NCI-H128 (cell line): ENCODE data around the gene CCR3.

ENCODE experiments used
- DNase-seq: peaks from one replicate; lab custom pipeline; 2025; ENCODE audit not compliant: unreplicated experiment; lab: John Stamatoyannopoulos, UW

Gene CCR3

DNA sequence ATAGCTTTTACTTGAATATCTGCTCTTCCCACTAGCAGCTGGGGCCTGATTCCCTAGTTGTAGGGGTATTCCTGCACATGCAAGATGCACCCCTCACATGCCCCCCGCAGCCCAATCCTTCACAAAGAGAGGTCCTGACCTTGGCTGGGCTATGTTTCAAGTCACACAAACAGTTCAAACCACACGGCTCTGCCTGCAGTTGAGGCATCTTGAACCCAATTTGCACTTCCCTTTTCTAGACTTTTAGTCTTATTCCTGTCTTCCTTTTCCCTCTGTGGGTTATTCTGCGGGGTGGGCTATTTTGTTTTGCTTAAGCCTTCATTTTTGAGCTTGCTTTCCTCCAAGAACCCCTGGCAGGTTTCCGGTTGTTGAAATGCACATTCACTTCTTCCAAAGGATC lies 20.9 kb upstream of the CCR3 start:
- no peak for DNase-seq

DNA sequence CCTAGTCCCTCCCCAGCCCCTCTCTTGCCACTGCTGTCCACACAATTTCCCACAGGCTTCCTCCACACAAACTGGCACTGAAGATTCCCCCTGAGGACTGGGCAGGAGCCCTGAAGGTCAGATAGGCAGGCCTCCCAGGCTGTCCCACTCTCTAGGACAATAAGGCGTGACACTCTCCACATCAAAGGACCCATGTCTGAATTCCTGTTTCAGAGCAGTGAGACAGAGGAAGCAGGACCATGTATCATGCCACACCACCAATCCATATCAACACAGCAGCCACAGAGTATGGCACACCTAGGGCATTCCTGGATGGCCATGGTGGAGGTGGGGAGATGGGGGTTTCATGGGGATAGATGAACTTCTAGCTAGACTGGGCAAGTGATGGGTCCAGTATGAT lies 20.3 kb upstream of the CCR3 start:
- DNase-seq: no peak

DNA sequence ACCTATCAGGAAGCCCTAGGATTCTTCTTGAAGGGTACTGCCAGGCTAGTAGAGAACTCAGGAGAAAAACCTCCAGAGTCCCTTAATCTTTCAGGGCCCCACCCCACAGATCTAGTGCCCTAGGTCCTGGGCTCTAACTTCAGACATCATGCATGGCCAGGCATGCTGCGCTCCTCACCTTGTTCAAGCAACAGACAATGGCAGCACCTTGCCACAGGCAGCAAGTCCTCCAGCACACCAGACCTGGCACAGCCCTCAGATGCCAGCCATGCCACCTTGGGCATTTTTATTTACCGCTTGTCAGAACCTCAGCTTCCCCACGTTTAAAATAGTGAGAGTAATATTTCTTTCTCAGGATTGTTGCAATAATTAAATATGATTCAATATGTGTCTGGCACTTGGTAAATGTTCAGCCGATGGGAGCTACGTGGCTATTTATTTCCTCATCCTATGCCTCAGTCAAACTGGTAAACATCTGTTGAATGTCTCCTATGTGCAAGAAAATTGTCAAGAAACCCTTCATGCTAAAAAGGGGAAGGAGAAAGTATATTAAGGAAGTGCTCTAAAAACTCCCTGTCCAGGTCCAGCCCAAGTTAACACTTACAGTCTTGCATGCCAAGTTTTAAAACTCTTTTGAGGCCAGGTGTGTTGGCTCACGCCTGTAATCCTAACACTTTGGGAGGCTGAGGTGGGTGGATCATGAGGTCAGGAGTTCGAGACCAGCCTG lies 19.7 kb upstream of the CCR3 start:
- no peak for DNase-seq

DNA sequence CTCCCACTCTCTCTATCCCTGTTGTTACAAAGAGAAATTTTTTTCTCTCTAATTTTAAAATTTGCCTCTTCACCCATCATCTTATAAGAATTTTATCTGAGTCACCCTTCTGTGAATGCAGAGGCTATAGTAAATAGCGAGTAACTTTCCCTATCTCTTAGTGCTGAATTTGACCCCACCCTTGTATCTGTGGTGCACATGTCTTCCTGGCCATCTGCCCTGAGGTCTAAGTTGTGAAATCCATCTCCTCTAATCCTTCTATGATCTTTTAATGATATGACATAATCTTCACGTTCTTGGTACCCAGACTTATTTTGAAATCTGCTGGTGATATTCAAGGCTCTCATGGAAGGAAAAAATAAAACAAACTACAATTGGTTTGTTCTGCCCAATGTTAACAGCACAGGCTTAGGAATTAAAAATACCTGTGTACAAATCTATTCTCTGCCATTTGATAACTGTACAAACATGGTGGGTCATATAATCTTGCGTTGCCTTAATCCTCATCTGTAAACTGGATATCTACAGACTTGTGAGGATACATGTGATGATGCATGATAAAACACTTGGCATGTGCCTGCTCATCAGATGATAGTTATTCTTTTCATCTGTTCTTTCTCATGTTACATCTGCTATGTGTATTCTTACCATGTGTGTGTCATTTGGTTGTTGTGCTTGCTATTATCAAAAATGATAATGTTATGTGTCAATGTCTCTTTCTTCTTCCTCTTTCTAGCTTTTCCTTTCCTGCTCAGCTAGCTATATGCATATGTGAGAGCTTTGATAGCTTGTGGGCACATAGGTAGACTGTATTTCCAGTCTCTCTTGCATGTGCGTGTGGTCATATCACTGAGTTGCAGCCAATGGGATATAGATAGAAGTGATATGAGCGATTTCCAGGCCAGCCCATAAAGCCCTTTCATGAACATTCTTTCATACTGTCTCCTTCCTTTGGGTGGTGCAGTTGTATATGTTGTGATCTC lies 13.7 kb upstream of the CCR3 start:
- no peak for DNase-seq

DNA sequence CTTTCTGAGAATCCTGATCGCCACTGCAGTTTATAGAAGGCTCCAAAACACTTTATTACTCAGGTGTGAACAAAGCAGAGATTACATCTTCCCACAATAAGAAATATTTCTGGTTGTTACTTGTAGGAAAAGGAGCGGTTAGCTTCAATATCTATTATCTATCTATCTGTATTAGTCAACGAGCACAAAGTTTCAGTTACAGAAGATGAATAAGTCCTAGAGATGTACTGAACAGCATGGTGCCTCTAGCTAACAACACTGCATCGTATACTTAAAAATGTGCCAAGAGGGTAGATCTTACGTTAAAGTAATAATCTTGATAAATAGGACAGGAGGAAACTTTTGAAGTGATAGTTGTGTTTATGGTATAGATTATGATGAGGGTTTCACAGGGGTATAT lies 10.9 kb upstream of the CCR3 start:
- no peak for DNase-seq

DNA sequence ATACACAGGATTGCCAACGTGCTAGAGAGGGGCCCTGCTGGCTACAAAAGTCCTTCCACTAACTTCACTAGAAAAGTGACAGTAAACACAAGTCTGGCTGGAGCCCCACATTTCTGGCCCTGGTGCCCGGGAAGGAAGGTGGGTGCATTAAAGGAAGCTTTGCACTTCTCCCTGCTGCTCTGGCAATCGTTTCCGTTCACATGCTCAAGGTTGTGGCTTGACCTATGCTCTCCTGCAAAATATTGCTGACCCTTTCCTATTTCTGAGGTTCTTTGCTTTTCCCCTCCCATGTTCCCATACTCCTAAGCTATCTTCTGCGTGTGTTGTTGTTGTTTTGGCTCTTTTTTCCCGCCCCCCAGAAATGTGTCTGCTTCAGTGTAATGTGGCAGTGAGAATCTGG lies 9.1 kb upstream of the CCR3 start:
- no peak for DNase-seq

DNA sequence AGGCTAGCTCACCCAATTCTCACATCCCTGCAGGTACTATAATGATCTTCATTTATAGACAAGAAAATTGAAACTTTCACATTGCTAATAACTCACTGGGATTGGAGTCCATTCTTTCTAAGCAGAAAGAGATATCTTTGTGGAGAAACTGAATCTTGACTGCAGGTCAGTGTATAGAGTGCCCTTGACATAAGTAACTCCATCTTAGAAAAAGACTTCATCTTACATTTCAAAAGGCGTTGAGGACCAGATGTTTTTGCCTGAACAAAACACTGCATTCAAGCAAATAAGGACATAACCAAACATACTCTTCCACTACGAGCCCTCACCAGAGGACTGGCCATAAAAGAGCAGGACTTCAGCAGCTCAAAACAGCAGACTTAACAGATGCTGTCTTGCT lies 6.8 kb upstream of the CCR3 start:
- no peak for DNase-seq

DNA sequence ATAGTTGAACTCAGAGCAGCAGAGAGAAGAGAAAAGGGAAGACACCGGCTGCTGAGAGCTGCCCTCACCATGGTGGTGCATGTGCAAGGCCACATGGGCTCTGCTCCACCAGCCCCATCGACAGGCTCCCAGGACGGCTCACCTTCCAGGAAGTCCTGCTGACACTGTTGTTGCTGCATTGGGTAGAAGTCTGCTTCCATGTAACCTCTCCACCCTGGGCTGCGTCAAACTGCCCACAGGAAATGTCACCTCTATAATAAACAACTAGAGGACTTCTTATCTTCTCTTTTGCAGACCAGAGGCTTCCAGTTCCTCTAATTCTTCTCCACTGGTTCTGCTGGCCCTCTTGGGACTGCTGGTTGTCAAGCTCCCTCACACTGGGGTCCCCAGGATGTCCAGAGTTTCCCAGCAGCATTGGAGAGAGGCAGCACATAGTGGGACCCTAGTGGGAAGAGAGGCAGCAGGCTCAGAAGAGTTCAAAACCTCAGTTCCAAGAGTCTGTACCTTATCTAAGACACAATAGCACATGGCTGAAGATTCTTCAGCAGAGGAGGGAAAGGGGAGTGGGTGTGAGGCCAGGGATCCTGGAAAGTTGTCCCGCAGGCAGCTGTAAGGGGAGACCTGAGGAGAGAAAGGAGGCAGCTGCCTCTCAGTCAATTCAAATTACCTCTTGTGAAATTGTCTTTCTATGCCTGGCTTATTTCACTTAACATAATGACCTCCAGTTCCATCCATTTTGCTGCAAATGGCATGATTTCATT lies 5.8 kb upstream of the CCR3 start:
- no peak for DNase-seq

DNA sequence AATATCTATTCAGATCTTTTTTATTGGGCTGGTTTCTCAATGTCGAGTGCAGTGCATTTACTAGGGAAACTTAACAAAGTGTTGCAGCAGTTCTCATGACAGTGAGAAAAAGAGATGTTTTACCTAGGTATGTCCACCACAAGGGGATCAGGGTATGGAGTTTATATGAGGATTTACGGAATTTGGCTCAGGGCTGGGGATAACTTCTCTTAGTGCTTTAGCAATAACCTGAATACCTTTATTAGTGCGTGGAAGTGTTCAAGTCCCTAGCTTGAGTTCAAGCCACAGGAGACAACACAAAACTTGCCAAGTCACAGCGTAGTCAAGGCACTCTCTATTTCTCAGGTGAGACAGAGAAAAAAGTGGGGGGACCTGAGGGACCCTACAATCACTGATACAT lies 3.9 kb upstream of the CCR3 start:
- DNase-seq: no peak

DNA sequence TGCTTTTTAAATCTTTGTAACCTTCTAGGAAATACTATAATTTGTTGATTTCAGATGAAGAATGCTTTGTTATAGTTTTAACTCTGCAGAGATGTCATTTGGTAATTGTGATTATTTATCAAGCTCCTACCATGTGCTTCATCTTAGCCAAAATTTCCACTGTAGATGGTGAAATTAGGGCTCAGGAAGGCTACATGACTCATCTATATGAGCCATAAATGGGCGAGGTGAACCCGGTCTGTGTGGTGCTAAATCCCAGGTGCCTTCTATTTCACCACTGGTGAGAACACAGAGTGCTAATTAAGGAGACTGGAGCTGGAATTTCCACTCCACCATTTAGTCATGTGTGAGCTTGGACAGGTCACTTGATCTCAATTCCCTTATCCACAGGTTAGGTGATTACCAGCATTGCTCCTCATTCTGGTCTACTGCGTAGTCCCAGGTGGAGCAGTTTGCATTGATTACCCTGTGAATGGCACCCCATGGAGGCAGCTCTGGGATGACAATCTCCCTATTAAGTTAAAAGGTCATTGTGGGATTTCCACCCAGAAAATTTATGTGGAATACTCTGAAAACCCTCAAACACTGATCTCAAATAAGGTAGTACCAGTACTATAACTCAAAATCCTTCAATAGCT lies 2.8 kb upstream of the CCR3 start:
- DNase-seq: no peak

DNA sequence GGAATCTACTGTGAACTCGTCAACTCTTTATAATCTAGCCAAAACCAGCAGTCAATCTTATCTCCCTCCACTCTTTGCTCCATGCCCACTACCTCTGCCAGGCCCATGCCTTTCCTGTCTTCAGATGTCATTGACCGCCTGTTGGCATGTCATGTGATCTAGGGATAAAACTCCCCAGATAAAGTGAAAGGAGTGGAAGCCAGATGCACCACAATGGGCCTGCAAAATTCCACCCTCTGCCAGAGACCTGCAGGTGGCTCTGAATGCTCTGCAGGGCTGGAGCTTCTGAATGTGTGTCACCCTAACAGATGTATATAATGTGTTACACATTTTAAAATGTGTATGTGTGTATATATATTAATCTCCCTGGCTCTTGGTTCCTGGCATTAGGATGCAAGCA lies 2.3 kb upstream of the CCR3 start:
- DNase-seq: no peak

DNA sequence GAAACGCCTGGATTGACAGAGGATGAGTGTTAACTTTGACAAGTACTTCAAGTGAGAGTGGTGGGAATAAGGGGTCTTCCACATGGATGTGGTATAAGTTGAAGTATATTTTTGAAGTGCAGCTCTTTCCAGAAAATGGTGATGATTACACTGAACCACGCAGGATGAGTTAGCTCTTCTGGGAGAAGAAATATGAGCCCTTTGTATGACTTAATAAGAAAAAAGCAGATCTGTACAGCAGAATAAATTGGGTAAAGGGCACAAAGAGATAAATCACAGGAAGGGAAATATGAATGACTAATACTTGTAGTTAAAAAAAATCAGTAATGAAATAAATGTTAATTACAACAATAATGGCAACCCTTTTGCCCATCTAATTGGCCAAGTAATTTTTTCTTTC lies 1.3 kb downstream of the CCR3 start:
- DNase-seq: no peak

DNA sequence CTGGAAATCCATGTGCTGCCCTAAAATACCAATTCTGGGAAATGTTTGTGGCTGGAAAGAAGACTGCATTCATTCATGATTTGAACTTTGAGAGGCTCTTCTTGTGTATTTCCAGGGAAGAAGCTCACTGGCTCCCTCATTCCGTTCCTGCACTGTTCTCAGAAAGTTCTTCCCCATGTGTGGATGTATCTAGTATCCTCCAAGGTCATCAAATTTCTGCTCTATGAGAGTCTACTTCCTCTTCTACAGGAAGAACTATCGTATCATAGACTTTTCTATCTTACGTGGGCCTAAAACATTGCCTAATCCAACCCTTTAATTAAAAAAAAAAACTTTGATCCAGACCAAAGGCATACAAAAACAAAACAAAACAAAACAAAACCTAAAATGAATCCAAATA lies 2.9 kb downstream of the CCR3 start:
- no peak for DNase-seq

DNA sequence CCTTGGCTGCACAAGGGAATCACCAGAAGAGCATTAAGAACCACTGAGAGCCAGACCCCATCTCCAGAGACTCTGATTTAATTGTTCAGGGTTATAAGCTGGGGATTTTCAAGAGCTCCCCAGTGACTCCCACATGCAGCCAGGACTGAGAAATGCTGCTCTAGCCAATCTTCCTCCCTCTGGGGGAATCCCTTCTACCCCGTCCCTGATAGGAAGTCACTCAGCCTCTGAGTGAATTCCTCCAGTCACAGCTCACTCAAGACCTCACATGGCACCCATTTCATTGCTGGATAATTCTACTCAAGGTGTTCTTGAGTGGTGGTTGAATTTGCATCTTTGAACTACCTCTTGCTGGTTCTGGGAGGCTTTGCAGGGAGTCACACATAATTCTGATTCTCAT lies 10.7 kb downstream of the CCR3 start:
- no peak for DNase-seq

DNA sequence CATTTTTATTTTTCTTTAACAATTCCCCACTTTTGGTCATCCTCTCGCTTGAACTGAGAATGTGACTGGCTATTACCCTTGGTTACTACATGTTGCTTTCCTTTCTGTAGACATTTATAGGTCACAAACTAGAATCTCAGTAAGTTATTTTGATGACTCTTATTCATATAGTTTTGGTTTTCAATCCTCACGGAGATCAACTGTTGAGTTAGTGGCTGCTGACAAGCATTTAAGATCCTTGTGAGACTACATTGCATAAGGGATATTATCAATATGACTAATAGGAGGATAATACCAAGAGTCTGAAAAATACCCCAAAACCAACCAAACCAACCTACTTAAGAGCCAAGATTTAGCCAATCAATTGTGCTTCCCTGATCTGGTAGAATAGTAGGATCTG lies 16.3 kb downstream of the CCR3 start:
- no peak for DNase-seq

DNA sequence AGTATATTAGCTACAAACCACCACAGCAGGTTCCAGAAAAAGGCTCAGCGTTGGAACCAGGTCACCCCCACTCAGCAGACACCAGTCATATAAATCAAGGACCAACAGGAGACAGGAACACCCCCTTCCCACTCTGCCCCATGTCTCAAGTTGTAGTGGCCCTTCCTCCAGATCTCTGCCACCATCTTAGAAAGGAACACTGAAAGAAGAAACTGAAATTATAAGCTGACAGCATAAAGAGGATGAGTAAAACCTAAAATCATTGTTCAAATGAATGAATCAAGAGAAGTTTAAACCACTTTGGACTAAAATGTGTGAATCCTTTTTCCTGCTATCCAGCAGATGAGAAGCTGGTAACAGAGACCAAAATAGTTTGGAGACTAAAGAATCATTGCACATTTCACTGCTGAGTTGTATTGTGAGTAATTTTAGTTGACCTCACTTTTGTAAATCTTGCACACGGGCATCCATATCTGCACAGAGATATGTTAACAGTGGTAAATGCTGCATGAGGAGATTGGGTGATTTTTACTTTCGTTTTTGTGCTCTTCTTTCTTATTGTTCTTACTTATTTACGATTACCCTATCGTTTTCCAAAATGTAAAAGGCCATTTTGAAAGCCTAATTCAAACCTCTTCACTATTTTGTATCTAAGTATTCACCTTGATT lies 19.8 kb downstream of the CCR3 start:
- no peak for DNase-seq

DNA sequence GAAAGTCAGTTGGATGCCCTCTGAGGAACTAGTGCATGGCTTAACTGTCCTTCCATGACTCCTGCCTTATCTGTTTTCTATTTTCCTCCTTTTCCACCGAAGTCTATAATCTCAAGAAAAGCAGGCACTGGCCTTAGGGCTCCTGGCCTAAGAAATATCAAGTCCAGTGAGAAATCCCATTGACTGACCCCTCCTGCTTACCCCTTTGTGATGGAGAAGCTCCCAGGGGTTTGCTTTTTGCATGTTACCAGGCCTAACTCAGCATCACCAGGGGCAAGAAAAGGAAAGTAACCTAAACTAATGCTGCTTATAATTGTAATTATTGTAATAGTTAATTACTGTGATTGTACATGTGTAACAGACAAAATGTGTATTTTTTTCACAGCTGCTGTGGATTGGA lies 21.7 kb downstream of the CCR3 start:
- DNase-seq: no peak

DNA sequence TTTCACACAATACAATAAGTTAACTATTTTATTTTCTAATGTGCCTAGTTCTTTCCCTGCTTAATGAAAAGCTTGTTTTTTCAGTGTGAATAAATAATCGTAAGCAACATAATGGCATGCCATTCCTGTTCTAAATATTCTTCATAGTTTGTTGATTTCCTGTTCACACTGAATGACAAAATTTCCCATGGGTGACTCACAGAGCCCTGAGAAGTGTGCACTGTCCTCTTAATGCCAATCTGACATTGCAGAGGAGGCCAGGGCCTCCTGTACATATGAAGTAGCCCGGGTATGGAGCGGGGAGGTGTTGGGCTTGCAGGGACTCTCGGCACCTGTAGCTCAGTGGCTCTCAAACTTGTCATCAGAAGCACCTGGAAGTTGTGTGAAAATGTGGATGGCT lies 24.3 kb downstream of the CCR3 start:
- DNase-seq: no peak

DNA sequence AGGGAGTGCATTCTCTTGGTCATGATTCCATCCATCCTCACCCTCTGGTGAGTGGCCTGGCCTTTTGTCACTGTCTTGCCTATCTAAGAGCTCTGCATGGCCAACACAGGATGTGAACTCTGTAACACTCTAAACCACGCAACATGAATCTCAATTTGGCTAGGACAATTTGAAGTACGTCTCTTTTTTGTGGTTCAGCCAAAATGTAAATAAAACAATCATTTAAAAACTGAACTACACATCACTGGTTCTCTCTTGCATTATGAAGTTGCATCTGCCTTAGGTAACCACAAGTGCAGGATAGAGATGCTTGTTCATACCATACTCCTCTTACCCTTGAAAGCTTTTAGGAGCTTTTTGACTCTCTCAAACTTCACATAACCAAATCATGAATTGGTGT lies 27.3 kb downstream of the CCR3 start:
- DNase-seq: no peak

DNA sequence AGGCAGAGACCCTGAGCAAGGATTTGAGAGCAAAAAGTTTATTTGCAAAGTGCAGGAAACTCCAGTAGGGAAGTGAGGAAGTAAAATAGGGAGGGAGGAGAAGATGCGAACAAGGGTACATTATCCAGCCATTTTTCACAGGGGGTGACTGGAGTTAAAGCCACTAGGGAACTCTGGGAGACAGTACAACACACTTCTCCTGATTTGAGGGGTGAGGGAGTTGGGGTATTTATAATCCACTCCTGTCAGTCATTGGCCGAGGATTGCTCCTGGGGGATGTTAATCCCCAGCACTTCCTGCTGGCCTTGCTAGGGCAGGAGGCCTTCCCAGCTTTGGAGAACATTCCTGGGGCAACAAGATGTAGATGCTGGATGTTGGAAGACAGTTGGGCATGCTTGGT lies 28.2 kb downstream of the CCR3 start:
- DNase-seq: no peak
